Kidney epithelial cell (primary cell): ENCODE measurements around the gene KAT2A. TPM values are rescaled to one million over a fixed set of nuclear protein-coding genes. Genes with fewer than 3 reads are reported as not detected.

Experiments used
- DNase-seq: peaks from one replicate; pipeline ENCODE4 v3.0.0-alpha.2; 2010; ENCODE audit warnings: low read depth
- H3K27me3 ChIP-seq: 2 replicates; pipeline ENCODE4 v1.6.0; 2011; ENCODE audit warnings: low read length; ENCODE audit not compliant: control insufficient read depth, insufficient read depth
- H3K36me3 ChIP-seq: 2 replicates; pipeline ENCODE4 v1.5.1; 2011; ENCODE audit warnings: low read length; ENCODE audit not compliant: control insufficient read depth, insufficient read depth
- H3K4me3 ChIP-seq: 2 replicates; pipeline ENCODE4 v1.5.1; 2011; ENCODE audit warnings: low read depth, mild to moderate bottlenecking, control low read depth, low read length
- CTCF ChIP-seq: IDR thresholded peaks from 2 replicates; pipeline ENCODE4 v1.5.1; 2011; ENCODE audit warnings: mild to moderate bottlenecking, moderate library complexity, low read length, control low read depth, inconsistent platforms; ENCODE audit not compliant: insufficient read depth, poor library complexity, severe bottlenecking
- total RNA-seq: library from RNA; depleted of rRNA; stranded (reverse); fragments of >200 nt; gene quantifications from 2 replicates; pipeline ENCODE4 v1.2.3, GENCODE V29; 2015

Gene KAT2A
- total RNA-seq, 1 donor from 2014 or later, result 22.2 TPM

DNA sequence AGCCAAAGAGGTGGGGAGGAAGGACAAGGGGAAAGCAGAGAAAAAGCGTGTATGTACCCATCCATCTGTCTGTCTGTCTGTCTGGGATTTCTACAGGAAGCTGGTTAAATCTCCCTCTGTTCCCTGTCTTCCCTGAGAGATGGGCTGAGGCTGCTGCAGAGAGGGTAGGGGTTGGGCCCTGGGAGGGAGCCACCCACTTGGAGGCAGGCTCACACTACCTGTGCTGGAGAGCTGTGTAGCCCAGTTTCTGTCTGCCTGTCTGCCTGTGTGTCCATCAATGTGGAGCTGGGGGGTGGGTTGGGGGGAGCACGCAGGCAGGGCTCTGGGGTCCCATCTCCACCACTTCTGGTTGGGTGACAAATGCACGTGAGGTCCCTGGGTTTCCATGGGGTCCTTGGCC, 52.2 kb downstream of the KAT2A start:
- Histone ChIP-seq H3K36me3 (no peaks in the 10 kb centered on the region), H3K27me3 (peaks cover 45% of the 10 kb centered on the region), H3K4me3 (no peak overlapping the region)
- no peak for TF ChIP-seq CTCF
- no peak for DNase-seq

DNA sequence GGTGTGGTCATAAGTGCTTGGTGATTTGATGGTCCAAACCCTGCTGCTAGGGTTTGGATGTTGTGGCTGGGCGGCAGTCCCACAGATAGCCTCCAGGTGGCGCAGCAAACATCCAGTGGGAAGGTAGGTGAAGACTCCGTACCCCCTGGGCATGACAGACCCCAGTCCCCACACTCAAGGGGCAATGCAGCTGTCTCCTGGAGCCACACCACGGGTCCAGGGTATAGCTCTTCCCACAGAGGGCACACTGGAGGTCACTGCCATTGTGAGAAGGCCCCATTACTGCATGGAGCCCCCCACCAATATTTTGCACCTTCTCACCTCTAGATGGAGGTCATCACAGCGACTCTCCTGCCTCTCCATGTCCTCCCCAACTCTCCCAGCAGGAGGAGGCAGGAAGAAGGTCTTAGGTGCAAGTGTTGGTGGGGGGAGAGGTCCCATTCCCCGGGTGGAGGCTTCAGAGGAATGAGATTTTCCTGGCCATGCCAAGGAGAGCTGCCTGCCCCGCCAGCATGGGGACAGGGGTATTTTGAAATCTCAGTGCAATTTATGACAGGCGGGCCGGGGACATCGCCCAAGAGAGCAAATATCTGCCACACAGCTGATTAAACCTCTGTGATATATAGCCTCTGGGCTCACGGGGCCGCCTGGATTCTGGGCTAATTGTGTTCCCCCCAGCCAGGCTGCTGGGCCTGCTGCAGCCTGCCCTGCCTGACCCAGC, 53.6 kb downstream of the KAT2A start:
- TF ChIP-seq CTCF, result peak; percentile 83
- H3K27me3 ChIP-seq, result peaks cover 36% of the 10 kb centered on the region
- H3K36me3 ChIP-seq, result no peaks in the 10 kb centered on the region
- no peak for DNase-seq
- no peak overlapping the region for H3K4me3 ChIP-seq

GRCh38 chr17:42065201-42065600, 56.0 kb downstream of the KAT2A start:
- H3K4me3 ChIP-seq, result no peak overlapping the region
- H3K27me3 ChIP-seq, result peaks cover 15% of the 10 kb centered on the region
- no peak for DNase-seq
- no peak for TF ChIP-seq CTCF
- H3K36me3 ChIP-seq, result no peaks in the 10 kb centered on the region

Other genes with a start within 250 kb of the KAT2A start
- 241 and 301 TPM in 2 replicates for gene ACLY, start 202.4 kb downstream of the KAT2A start, total RNA-seq
- gene ODAD4, start 190.8 kb downstream of the KAT2A start, total RNA-seq, result 0.62 and 0.84 TPM in 2 replicates
- gene CNP, start 154.6 kb downstream of the KAT2A start, total RNA-seq, result 58.5 and 65.1 TPM in 2 replicates
- gene DNAJC7, start 103.9 kb downstream of the KAT2A start, total RNA-seq, result 68.0 and 73.5 TPM in 2 replicates
- gene NKIRAS2, start 101.3 kb downstream of the KAT2A start, total RNA-seq, result 74.4 and 77.8 TPM in 2 replicates
- gene C17orf113, start 70.8 kb downstream of the KAT2A start, total RNA-seq, result 0.34 and 0.75 TPM in 2 replicates
- gene ZNF385C, start 22.9 kb downstream of the KAT2A start, total RNA-seq, result 0.04 and 0.34 TPM in 2 replicates
- 10.0 and 14.7 TPM in 2 replicates for gene DHX58, start 8.7 kb downstream of the KAT2A start, total RNA-seq
- gene HSPB9, start 1.4 kb upstream of the KAT2A start, total RNA-seq, result not detected in 2 replicates
- 142 and 195 TPM in 2 replicates for gene RAB5C, start 33.6 kb upstream of the KAT2A start, total RNA-seq
- gene KCNH4, start 59.8 kb upstream of the KAT2A start, total RNA-seq, result 0.14 TPM in 1 of 2 replicates, not detected in the other
- not detected in 2 replicates for gene HCRT, start 64.1 kb upstream of the KAT2A start, total RNA-seq
- 26.7 and 45.8 TPM in 2 replicates for gene GHDC, start 73.1 kb upstream of the KAT2A start, total RNA-seq
- gene STAT5B, start 155.0 kb upstream of the KAT2A start, total RNA-seq, result 27.5 and 29.6 TPM in 2 replicates
- gene STAT5A, start 167.1 kb upstream of the KAT2A start, total RNA-seq, result 11.4 and 24.4 TPM in 2 replicates